Coronary artery (tissue), 2 donors: ENCODE data around the gene CAMK2B.

Experiments used
- DNase-seq: peaks from one replicate; pipeline ENCODE4 v3.0.0-alpha.2; 2017; ENCODE audit warnings: low spot score
- H3K27ac ChIP-seq, 2 donors: fragments of 200-600 bp; sonication (generic); one replicate each; pipeline ENCODE4 v1.5.1; 2016 to 2019
- H3K4me3 ChIP-seq: fragments of 200-600 bp; sonication (generic); 2 replicates; pipeline ENCODE4 v1.5.1; 2016; ENCODE audit warnings: mild to moderate bottlenecking, moderate library complexity
- TF ChIP-seq, protein P1 (sequence below): fragments of 200-600 bp; sonication (generic); IDR thresholded peaks from one replicate; pipeline ENCODE4 v1.5.1; 2019; ENCODE audit warnings: antibody characterized with exemption

CAMK2B gene

GRCh38 chr7:44257213-44257612, 68.2 kb downstream of the CAMK2B start:
- H3K4me3 ChIP-seq = no peak overlapping the region
- peak overlapping the region; percentile 55 to 88 for H3K27ac ChIP-seq
- TF ChIP-seq, protein P1, sequence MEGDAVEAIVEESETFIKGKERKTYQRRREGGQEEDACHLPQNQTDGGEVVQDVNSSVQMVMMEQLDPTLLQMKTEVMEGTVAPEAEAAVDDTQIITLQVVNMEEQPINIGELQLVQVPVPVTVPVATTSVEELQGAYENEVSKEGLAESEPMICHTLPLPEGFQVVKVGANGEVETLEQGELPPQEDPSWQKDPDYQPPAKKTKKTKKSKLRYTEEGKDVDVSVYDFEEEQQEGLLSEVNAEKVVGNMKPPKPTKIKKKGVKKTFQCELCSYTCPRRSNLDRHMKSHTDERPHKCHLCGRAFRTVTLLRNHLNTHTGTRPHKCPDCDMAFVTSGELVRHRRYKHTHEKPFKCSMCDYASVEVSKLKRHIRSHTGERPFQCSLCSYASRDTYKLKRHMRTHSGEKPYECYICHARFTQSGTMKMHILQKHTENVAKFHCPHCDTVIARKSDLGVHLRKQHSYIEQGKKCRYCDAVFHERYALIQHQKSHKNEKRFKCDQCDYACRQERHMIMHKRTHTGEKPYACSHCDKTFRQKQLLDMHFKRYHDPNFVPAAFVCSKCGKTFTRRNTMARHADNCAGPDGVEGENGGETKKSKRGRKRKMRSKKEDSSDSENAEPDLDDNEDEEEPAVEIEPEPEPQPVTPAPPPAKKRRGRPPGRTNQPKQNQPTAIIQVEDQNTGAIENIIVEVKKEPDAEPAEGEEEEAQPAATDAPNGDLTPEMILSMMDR = no peak
- no peak for DNase-seq

DNA sequence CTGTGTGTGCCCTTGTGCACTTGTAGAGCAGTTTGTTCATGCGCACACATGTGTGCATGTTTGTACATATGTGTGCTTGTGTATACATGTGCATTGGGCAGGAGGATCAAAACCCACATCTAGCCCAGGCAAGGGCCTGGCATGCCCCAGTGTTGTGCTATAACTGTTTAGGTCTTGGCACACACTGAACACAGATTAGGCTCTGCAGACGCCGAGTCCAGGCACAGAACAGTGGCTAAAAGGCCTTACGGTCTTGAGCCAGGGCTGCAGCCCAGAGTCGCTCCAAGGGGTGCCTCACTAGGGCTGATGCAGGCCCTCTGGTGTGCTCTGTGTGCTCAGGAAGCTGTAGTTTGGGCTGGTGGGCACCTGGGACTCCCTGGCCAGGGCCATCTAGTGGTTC, 68.9 kb downstream of the CAMK2B start:
- no peak for DNase-seq
- peak overlapping the region; percentile 55 to 88 for H3K27ac ChIP-seq
- no peak overlapping the region for H3K4me3 ChIP-seq
- TF ChIP-seq, protein P1 = no peak

GRCh38 chr7:44251881-44252280, 73.5 kb downstream of the CAMK2B start:
- no peak overlapping the region for H3K27ac ChIP-seq
- TF ChIP-seq, protein P1 = no peak

GRCh38 chr7:44251269-44251668, 74.1 kb downstream of the CAMK2B start:
- TF ChIP-seq, protein P1 = no peak
- no peak overlapping the region for H3K27ac ChIP-seq
- DNase-seq = no peak
- no peak overlapping the region for H3K4me3 ChIP-seq

More at GRCh38 chr7:44251881-44252280, 73.5 kb downstream of the CAMK2B start:
- no peak overlapping the region for H3K4me3 ChIP-seq
- no peak for DNase-seq

DNA sequence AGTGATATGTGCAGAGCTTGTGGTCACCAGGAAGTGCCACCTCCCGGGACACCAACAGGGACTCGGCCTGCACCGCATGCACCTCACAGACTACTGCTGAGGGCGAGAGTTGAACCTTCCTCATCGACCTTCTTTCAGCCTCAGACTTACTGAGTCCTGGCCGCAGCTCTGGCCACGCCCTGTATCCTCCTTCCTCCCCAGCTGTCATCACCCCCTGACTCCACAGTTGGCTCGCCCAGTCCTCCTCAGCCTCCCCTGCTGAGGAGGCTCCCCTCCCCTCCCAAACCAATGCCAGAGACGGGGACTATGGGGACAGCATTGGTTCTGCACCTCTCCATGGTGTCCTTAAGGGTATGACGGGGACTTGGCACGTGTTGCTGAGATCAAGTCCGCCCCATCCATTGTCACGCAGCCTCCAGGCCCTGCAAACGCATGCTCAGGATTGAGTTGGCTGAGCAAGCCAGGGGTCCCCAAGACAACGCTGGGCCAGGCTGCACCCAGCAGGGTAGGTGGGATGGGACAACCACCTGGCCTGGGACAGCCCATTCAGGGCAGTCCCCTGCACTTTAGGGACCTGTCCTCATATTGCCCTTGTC, 75.7 kb downstream of the CAMK2B start:
- TF ChIP-seq, protein P1 = no peak
- no peak for DNase-seq
- no peak overlapping the region for H3K27ac ChIP-seq
- H3K4me3 ChIP-seq = no peak overlapping the region

GRCh38 chr7:44247868-44248651, 77.3 kb downstream of the CAMK2B start:
- Histone ChIP-seq H3K27ac (no peak overlapping the region), H3K4me3 (no peak overlapping the region)
- TF ChIP-seq, protein P1 = no peak
- no peak for DNase-seq
